NCI-H2107 treated with DMSO at 0.1 percent for 48 hours (cell line): ENCODE results near the gene ZNF22.

ENCODE experiments used
- DNase-seq: peaks from one replicate; lab custom pipeline; 2025; ENCODE audit not compliant: unreplicated experiment; lab: John Stamatoyannopoulos, UW

The ZNF22 gene

GRCh38 chr10:44988957-44989585, 11.7 kb upstream of the ZNF22 start:
- no peak for DNase-seq

DNA sequence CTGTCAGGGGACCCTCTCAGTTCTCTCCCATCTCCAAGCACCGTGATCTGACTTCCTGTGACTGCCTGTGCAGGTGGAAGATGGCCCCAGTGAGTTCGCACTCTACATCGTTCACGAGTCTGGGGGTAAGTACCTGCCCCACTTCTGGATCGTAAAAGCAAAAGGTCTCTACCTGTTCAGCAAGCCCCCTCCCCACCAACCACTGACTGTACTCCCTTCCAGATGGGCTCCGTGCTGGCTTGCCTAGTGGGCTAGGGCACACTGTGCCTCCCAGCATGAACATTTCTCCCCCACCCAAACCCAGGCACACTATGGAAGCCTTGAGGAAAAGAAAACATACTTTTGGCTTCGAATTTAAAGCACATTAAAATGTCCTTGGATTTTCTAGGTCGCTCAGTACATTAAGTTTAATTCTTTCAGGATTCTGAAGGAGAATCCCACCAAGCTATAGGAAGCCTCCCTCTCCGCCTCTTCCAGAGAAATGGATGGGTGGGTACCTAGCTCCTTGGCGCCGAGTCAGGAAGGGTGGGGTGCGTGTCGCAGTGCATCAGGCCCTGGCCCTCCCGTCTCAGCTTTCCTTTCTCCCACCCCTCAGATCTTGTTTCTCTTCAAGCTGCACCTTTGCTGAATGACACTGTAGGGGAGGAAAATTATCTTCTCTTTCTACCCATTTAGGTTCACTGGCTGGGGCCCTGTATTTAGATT, 11.0 kb upstream of the ZNF22 start:
- DNase-seq, result no peak

DNA sequence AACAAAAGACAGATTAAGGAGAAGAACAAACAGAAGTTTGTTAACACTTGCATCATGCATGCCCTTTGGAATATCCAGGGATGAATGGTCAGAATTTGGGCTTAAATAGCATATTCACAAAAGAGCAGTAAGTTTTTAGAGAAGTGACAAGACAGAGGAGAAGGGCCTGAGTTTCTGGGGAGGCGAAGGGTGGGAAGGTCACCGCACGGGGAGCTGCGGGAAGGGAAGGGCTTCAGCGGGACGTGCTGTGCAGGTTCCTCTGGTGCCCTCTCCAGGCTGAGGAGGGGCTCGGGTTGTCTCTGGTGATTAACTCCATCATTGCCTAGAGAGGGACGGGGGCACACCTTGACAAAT, 10.4 kb upstream of the ZNF22 start:
- no peak for DNase-seq

DNA sequence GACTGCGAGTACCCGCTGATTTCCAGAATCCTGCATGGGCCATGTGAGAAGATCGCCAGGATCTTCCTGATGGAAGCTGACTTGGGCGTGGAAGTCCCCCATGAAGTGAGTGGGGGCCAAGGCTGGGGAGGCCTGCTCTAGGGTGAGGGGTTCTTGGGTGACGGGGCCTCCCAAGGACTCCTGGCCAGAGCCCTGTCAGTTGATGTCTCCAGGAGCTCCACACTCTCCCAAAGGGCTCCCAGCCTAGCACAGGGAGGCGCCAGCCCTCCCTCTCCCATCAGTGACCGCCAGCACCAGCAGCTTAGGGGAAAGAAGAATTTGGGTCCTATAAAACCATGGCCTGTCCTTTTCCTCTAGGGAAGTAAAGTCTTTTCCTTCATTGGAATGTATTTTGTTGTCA, 9.8 kb upstream of the ZNF22 start:
- DNase-seq, result no peak

GRCh38 chr10:44991571-44991970, 9.2 kb upstream of the ZNF22 start:
- DNase-seq, result no peak

- no peak for DNase-seq
These were observed 8.5 kb upstream of the ZNF22 start for GRCh38 chr10:44992070-44992731.

DNA sequence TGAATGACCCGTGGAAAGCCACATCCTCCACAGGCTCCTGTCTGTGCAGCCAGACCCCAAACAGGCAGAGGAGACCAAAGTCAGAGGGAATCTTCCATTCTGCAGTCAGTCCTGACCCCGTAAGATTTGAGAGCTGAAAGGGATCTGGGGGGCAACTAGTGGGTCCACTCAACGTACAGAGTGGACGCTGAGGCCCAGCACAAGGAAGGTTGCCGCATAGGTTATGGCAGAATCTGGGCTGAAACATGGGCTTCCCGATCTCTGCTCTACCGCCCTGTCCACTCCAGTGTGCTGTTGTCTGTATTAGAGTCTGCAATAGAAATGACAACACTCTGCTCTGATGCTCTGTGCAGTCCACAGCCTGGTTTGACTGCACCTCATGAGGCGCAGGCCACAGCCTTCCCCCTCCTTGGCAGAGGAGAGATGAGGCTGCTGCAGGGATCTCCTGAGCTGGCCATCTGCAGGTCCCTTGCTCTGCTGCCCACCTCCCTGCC, 7.9 kb upstream of the ZNF22 start:
- DNase-seq, result no peak

- no peak for DNase-seq
These were observed 7.3 kb upstream of the ZNF22 start for GRCh38 chr10:44993226-44993921.

DNA sequence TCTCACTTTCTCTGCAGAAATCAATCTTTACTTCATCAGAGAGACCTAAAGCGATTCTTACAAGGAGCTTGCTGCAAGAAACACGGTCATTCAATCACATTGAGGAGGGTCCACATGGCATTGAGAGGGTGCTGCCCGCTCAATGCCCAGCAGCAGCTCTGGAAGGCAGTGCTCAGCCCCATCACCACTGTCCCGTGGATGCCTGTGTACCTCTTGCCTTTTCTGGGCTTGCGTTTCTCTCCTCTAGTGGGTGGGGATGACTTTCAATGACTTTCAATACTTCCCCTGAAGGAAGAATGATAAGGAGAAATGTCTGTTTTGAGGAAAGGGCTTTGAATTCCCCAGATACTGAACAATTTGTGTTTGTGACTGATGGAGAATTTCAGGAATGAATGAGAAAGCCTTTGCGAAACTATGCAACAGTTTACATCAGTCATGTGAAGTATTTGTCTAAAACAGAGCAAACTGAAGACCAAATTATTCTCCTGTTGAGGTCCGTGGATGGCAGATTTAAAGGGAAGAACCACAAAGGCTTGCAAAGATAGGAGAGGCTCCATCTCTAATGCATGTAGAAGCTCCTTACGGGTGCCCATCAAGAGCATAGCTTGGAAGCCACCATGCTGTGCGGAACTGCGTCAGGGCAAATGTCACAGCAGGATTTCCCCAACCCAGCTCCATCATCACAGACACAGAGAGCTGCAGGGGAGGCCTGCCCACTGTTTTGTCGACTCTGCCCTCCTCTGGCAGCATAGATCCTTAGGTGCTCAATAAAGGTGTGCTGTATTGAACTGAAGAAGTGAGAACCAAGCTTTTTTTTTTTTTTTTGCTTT, 6.6 kb upstream of the ZNF22 start:
- DNase-seq, result no peak

DNA sequence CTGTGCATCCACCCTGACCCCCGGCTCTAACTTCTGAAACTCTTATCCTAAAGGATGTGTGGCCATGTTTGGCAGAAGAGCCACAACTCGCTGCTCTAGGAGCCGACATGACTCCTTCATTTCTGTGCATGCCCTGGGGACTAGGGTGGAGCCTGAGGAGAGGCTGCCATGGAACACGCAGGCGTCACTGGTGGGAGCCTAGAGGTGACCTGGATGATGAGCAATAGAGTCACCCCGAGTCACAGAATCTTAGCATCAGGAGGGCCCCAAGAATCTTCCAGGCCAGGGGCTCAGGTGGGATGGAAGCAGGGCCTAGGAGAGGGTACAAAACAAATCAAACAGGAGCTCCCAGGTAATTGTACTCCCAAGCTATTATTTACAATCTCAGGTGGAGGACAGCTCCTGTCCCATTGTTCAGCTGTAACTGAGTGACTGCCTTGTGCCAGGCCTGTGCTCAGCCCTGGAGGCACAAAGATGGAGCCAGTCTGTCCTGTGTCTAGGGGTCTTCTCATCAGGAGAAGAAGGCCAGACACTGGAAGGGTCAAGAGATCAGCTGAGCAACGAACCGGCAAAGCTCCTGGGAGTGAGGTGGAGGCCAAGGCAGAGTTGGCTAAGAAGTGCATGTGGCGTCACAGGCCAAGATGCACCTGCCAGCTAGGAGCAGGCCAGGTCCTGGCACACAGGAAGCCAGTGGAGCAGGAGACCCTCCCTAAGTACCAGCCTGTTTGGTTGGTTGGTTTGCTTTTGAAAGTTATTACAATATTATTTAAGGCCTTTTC, 5.8 kb upstream of the ZNF22 start:
- DNase-seq, result no peak

DNA sequence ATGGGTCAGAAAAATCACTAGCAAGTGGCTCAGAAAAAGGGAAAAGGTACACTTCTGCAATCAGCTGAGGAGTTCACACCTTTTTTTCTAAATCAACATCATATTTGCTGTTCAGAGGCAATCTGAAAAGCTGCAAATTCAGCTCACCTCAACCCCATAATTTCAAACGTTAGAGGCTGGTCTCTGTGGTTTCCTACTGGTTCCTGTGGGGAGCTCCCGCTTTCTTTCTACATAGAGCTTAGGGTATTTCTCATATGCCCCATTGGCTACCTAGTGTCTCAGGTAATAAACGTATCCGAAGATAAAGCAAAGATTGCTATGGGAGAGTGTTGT, 5.2 kb upstream of the ZNF22 start:
- no peak for DNase-seq

GRCh38 chr10:44995914-44996669, 4.6 kb upstream of the ZNF22 start:
- no peak for DNase-seq

- DNase-seq, result no peak
These were observed 3.5 kb upstream of the ZNF22 start for GRCh38 chr10:44997105-44997748.

- DNase-seq, result no peak
These were observed 2.5 kb upstream of the ZNF22 start for GRCh38 chr10:44998146-44998631.

DNA sequence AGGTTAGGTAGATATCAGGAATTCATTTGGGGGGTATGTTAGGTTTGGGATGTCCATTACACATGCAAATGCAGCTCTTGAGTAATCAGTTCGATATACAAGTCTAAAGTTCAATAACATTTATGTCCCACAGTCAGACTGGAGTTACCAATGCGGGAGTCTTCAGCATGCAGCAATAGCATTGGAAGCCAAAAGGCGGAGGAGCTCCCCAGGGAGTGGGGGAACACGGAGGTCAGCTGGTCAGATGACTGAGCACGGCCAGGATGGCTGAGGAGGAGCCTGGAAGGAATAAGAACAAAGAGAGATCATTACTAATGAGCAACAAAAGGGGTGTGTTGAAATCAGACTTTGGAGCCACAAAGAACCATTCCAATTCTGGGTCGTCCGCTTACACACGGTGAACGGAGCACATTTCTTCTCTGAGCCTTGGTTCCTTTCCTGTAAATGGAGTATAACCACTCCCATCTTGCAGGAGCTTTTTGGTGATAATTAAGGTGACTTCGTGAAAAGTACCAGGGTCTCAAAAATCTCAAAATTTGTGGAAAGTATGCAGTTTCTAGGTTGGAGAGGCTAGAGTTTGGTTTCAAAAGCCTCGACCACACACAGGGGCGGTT, 478 bp upstream of the ZNF22 start:
- no peak for DNase-seq

DNA sequence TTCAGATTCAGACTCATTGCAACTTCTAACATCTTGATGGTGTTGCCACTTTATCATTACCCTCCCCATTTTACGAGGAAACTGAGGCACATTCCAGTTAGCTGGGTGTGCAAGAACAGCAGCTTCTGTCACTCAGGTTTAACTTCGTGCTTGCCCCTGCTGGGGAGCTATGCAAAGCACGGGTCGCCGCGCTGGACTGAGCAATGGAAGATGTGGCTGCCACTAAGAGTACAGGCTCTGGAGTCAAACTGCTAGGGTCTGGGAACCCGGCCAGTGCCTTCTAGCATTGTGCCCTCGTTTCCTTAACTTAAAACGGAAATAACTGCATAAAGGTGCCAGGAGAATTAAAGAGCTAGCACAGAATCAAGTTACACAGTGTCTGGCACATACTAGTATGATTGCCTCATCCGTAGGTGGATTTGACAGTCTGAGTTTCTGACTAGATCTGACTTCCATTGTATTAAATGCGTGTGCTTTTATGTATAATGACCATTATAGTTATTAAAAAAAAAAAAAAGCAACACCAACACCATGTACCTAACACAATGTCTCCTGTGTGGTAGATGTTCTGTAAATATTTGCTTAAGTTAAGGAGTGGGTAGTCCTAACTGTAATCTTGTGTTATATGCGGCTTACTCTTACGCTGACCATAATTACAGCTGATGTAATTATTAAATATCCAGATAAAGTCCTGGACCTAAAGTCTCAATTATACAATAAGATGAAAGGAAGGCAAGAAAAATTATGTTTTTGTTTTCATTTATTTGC, 842 bp downstream of the ZNF22 start:
- DNase-seq, result peak; percentile 66

DNA sequence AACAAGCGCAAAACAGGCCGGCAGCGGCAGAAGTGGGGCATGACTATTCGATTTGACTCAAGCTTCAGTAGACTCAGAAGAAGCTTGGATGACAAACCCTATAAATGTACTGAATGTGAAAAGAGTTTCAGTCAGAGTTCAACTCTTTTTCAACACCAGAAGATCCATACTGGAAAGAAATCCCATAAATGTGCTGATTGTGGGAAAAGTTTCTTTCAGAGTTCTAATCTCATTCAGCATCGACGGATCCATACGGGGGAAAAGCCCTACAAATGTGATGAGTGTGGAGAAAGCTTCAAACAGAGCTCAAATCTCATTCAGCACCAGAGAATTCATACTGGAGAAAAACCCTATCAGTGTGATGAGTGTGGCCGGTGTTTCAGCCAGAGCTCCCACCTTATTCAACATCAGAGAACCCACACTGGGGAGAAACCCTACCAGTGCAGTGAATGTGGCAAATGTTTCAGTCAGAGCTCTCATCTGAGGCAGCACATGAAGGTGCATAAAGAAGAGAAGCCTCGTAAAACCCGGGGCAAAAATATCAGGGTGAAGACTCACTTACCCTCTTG, 2.8 kb downstream of the ZNF22 start:
- no peak for DNase-seq
